ENCODE data around the gene TNS3. TPM values are rescaled to one million over a fixed set of nuclear protein-coding genes. Genes with fewer than 3 reads are reported as not detected.
A peak's percentile ranks its signal among the peaks of the same experiment; 100 is the strongest.
"Not testable (repeated sequence)": the region's sequence is repeated elsewhere in the genome, so short reads cannot be mapped to it uniquely, and the experiment has no call there.

TNS3 gene
- total RNA-seq, 2 experiments from 2014 or later = 0.12 to 0.19 TPM

- H3K9me3 Mint-ChIP-seq; H3K4me1 Mint-ChIP-seq (ENCODE audit: low read depth); DNase-seq; H3K27ac Mint-ChIP-seq; H3K4me3 Mint-ChIP-seq; intact Hi-C loops (cut with micrococcal nuclease); H3K36me3 Mint-ChIP-seq (ENCODE audit: low read depth): not testable (repeated sequence)
- CTCF ChIA-PET = interaction anchor here (0.7 kb wide), 1 partner anchor 122 kb away, joined by 3 read pairs; no protein-coding TSS in a partner anchor
- H3K27me3 Mint-ChIP-seq (ENCODE audit: low read depth) = peaks cover 20% of the 10 kb centered on the region
Observed at GRCh38 chr7:47586161-47586670, 4.3 kb upstream of the TNS3 start.

GRCh38 chr7:47584536-47584895 is 2.6 kb upstream of the TNS3 start:
- DNase-seq = no peak
- peaks cover 34% of the 10 kb centered on the region for H3K27me3 Mint-ChIP-seq (ENCODE audit: low read depth)
- intact Hi-C loops (cut with micrococcal nuclease) = no loop called here
- no peak overlapping the region for H3K27ac Mint-ChIP-seq
- no peaks in the 10 kb centered on the region for H3K4me1 Mint-ChIP-seq (ENCODE audit: low read depth)
- H3K4me3 Mint-ChIP-seq = no peak overlapping the region
- CTCF ChIA-PET = interaction anchor here (0.6 kb wide), 1 partner anchor 1892 kb away, joined by 5 read pairs; no protein-coding TSS in a partner anchor
- H3K36me3 Mint-ChIP-seq (ENCODE audit: low read depth) = no peaks in the 10 kb centered on the region
- no peaks in the 10 kb centered on the region for H3K9me3 Mint-ChIP-seq

- H3K4me3 Mint-ChIP-seq = no peak overlapping the region
- DNase-seq = no peak
- CTCF ChIA-PET = interaction anchor here (0.6 kb wide), 1 partner anchor 1891 kb away, joined by 5 read pairs; no protein-coding TSS in a partner anchor
- no peak overlapping the region for H3K27ac Mint-ChIP-seq
- peaks cover 37% of the 10 kb centered on the region for H3K27me3 Mint-ChIP-seq (ENCODE audit: low read depth)
- intact Hi-C loops (cut with micrococcal nuclease) = no loop called here
- H3K4me1 Mint-ChIP-seq (ENCODE audit: low read depth) = peaks cover under 1% of the 10 kb centered on the region
- H3K9me3 Mint-ChIP-seq = no peaks in the 10 kb centered on the region
- no peaks in the 10 kb centered on the region for H3K36me3 Mint-ChIP-seq (ENCODE audit: low read depth)
Observed at GRCh38 chr7:47583739-47584535, 2.0 kb upstream of the TNS3 start.

- no peak for DNase-seq
- CTCF ChIA-PET = no interaction called here
- no peak overlapping the region for H3K27ac Mint-ChIP-seq
- no peaks in the 10 kb centered on the region for H3K9me3 Mint-ChIP-seq
- H3K36me3 Mint-ChIP-seq (ENCODE audit: low read depth) = no peaks in the 10 kb centered on the region
- H3K4me3 Mint-ChIP-seq = no peak overlapping the region
- H3K4me1 Mint-ChIP-seq (ENCODE audit: low read depth) = peaks cover 4% of the 10 kb centered on the region
- intact Hi-C loops (cut with micrococcal nuclease) = no loop called here
- H3K27me3 Mint-ChIP-seq (ENCODE audit: low read depth) = peaks cover 38% of the 10 kb centered on the region
Observed at GRCh38 chr7:47582764-47583738, 1.1 kb upstream of the TNS3 start.

GRCh38 chr7:47581438-47581803 is 490 bp downstream of the TNS3 start:
- Mint-ChIP-seq H3K4me1 (ENCODE audit: low read depth) (peaks cover 4% of the 10 kb centered on the region), H3K4me3 (no peak overlapping the region), H3K36me3 (ENCODE audit: low read depth) (no peaks in the 10 kb centered on the region), H3K27ac (no peak overlapping the region), H3K27me3 (ENCODE audit: low read depth) (peaks cover 38% of the 10 kb centered on the region), H3K9me3 (no peaks in the 10 kb centered on the region)
- DNase-seq = no peak
- CTCF ChIA-PET = no interaction called here
- intact Hi-C loops (cut with micrococcal nuclease) = no loop called here

GRCh38 chr7:47580811-47581331 is 1.0 kb downstream of the TNS3 start:
- CTCF ChIA-PET = no interaction called here
- H3K4me1 Mint-ChIP-seq (ENCODE audit: low read depth) = peaks cover 4% of the 10 kb centered on the region
- no peak for DNase-seq
- no peaks in the 10 kb centered on the region for H3K36me3 Mint-ChIP-seq (ENCODE audit: low read depth)
- no peaks in the 10 kb centered on the region for H3K9me3 Mint-ChIP-seq
- no peak overlapping the region for H3K4me3 Mint-ChIP-seq
- H3K27me3 Mint-ChIP-seq (ENCODE audit: low read depth) = peaks cover 38% of the 10 kb centered on the region
- intact Hi-C loops (cut with micrococcal nuclease) = no loop called here
- H3K27ac Mint-ChIP-seq = no peak overlapping the region

GRCh38 chr7:47580175-47580706 is 1.7 kb downstream of the TNS3 start:
- Mint-ChIP-seq H3K27me3 (ENCODE audit: low read depth) (peaks cover 38% of the 10 kb centered on the region), H3K36me3 (ENCODE audit: low read depth) (no peaks in the 10 kb centered on the region), H3K27ac (no peak overlapping the region), H3K9me3 (no peaks in the 10 kb centered on the region), H3K4me1 (ENCODE audit: low read depth) (peaks cover 4% of the 10 kb centered on the region), H3K4me3 (no peak overlapping the region)
- CTCF ChIA-PET = no interaction called here
- no peak for DNase-seq
- intact Hi-C loops (cut with micrococcal nuclease) = no loop called here

- CTCF ChIA-PET = no interaction called here
- Mint-ChIP-seq H3K27ac (no peak overlapping the region), H3K36me3 (ENCODE audit: low read depth) (no peaks in the 10 kb centered on the region), H3K27me3 (ENCODE audit: low read depth) (peaks cover 36% of the 10 kb centered on the region), H3K9me3 (no peaks in the 10 kb centered on the region), H3K4me3 (no peak overlapping the region), H3K4me1 (ENCODE audit: low read depth) (peaks cover 4% of the 10 kb centered on the region)
- no peak for DNase-seq
- intact Hi-C loops (cut with micrococcal nuclease) = no loop called here
Observed at GRCh38 chr7:47579458-47579857, 2.5 kb downstream of the TNS3 start.

- Mint-ChIP-seq H3K4me1 (ENCODE audit: low read depth) (peaks cover 4% of the 10 kb centered on the region), H3K36me3 (ENCODE audit: low read depth) (no peaks in the 10 kb centered on the region), H3K27me3 (ENCODE audit: low read depth) (peaks cover 34% of the 10 kb centered on the region), H3K4me3 (no peak overlapping the region), H3K27ac (no peak overlapping the region), H3K9me3 (no peaks in the 10 kb centered on the region)
- intact Hi-C loops (cut with micrococcal nuclease) = no loop called here
- DNase-seq = peak; percentile 10
- CTCF ChIA-PET = no interaction called here
Observed at GRCh38 chr7:47578579-47579270, 3.2 kb downstream of the TNS3 start.

GRCh38 chr7:47577321-47577919 is 4.5 kb downstream of the TNS3 start:
- Mint-ChIP-seq H3K27me3 (ENCODE audit: low read depth) (peaks cover 21% of the 10 kb centered on the region), H3K27ac (no peak overlapping the region), H3K9me3 (no peaks in the 10 kb centered on the region), H3K4me3 (no peak overlapping the region), H3K36me3 (ENCODE audit: low read depth) (no peaks in the 10 kb centered on the region), H3K4me1 (ENCODE audit: low read depth) (peaks cover 4% of the 10 kb centered on the region)
- CTCF ChIA-PET = no interaction called here
- DNase-seq = no peak
- intact Hi-C loops (cut with micrococcal nuclease) = no loop called here

GRCh38 chr7:47576866-47577306 is 5.0 kb downstream of the TNS3 start:
- Mint-ChIP-seq H3K4me1 (ENCODE audit: low read depth) (peaks cover 4% of the 10 kb centered on the region), H3K27ac (no peak overlapping the region), H3K27me3 (ENCODE audit: low read depth) (peaks cover 18% of the 10 kb centered on the region), H3K36me3 (ENCODE audit: low read depth) (no peaks in the 10 kb centered on the region), H3K9me3 (no peaks in the 10 kb centered on the region), H3K4me3 (no peak overlapping the region)
- DNase-seq = no peak
- CTCF ChIA-PET = no interaction called here
- intact Hi-C loops (cut with micrococcal nuclease) = no loop called here
